ENCODE results near the gene SCARF2. TPM values are rescaled to one million over a fixed set of nuclear protein-coding genes. Genes with fewer than 3 reads are reported as not detected.
"Not testable (repeated sequence)": the region's sequence is repeated elsewhere in the genome, so short reads cannot be mapped to it uniquely, and the experiment has no call there.

Gene SCARF2
- total RNA-seq, 2 experiments from 2014 or later: 2.5 to 3.1 TPM

DNA sequence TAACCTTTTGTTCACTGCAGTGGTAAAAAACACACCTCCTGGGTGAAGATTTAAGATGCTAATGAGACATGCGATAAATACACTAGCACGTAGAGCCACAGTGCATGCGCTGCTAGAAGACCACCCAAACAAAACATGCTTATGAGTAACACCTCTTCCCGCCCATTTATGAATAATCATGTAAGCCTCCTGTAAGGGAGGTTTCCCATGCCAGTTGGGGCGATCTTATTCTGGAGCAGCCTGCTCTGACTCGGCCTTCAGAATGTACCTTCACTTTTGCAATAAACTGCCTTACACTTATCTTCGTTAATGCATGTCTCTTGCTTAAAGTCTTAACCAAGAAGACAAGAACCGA is 18.1 kb upstream of the SCARF2 start:
- no peak overlapping the region for H3K4me3 ChIP-seq (ENCODE audit: low read length)
- intact Hi-C loops (cut with DNase I, micrococcal nuclease): loop anchor here (1.0 to 10.0 kb wide), 4 partner anchors 25 to 99 kb away; no protein-coding TSS in a partner anchor
- Mint-ChIP-seq H3K36me3 (ENCODE audit: low read depth) (peaks cover 62% of the 10 kb centered on the region), H3K9me3 (no peaks in the 10 kb centered on the region), H3K4me1 (ENCODE audit: low read depth) (peaks cover 34% of the 10 kb centered on the region), H3K27me3 (no peaks in the 10 kb centered on the region), H3K4me3 (no peak overlapping the region), H3K27ac (no peak overlapping the region)
- TF ChIP-seq, protein P1, sequence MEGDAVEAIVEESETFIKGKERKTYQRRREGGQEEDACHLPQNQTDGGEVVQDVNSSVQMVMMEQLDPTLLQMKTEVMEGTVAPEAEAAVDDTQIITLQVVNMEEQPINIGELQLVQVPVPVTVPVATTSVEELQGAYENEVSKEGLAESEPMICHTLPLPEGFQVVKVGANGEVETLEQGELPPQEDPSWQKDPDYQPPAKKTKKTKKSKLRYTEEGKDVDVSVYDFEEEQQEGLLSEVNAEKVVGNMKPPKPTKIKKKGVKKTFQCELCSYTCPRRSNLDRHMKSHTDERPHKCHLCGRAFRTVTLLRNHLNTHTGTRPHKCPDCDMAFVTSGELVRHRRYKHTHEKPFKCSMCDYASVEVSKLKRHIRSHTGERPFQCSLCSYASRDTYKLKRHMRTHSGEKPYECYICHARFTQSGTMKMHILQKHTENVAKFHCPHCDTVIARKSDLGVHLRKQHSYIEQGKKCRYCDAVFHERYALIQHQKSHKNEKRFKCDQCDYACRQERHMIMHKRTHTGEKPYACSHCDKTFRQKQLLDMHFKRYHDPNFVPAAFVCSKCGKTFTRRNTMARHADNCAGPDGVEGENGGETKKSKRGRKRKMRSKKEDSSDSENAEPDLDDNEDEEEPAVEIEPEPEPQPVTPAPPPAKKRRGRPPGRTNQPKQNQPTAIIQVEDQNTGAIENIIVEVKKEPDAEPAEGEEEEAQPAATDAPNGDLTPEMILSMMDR (IDR thresholded peaks at IDR 0.05): no peak
- ATAC-seq (ENCODE audit: poor library complexity) (no peak), DNase-seq (no peak)
- H3K27me3 ChIP-seq (ENCODE audit: control insufficient read depth in 1 of 2, insufficient read depth in 2 of 2, low read length in 2 of 2): no peaks in the 10 kb centered on the region
- no peaks in the 10 kb centered on the region for H3K9me3 ChIP-seq (ENCODE audit: control insufficient read depth in 1 of 2, insufficient read depth in 1 of 2, low read length in 2 of 2)
- ChIA-PET POLR2A (interaction anchor here (0.6 to 3.0 kb wide), 9 partner anchors 8 to 114 kb away, joined by 3 to 15 read pairs (median 4); no protein-coding TSS in a partner anchor), CTCF (interaction anchor here (1.0 to 1.5 kb wide), 7 partner anchors 27 to 151 kb away, joined by 3 to 35 read pairs (median 5); no protein-coding TSS in a partner anchor)
- H3K36me3 ChIP-seq (ENCODE audit: insufficient read depth, low read length): peaks cover 18% of the 10 kb centered on the region
- peaks cover 26% of the 10 kb centered on the region for H3K4me1 ChIP-seq (ENCODE audit: insufficient read depth, low read length)
- H3K27ac ChIP-seq (ENCODE audit: low read depth in 1 of 2, low read length in 2 of 2): no peak overlapping the region

DNA sequence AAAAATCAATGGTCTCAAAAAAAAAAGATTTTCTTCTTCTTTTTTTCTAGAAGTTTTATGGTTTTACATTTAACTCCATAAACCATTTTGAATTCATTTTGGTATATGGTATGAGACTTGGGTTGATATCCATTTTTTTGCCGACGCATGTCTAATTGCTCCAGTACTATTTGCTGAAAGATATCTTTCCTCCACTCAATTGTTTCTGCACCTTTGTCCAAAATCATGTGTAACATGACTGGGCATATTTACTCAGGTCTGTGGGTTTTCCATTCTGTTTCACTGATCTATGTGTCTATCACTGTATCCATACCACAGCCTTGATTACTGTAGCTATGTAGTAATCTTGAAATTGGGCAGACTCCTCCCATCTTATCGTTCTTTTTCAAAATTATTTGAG is 15.6 kb upstream of the SCARF2 start:
- H3K36me3 ChIP-seq (ENCODE audit: insufficient read depth, low read length): peaks cover 14% of the 10 kb centered on the region
- H3K27me3 ChIP-seq (ENCODE audit: control insufficient read depth in 1 of 2, insufficient read depth in 2 of 2, low read length in 2 of 2): no peaks in the 10 kb centered on the region
- H3K36me3 Mint-ChIP-seq (ENCODE audit: low read depth): peaks cover 62% of the 10 kb centered on the region
- no peak overlapping the region for H3K27ac ChIP-seq (ENCODE audit: low read depth in 1 of 2, low read length in 2 of 2)
- no peak overlapping the region for H3K4me3 ChIP-seq (ENCODE audit: low read length)
- POLR2A ChIA-PET: interaction anchor here (3.0 kb wide), 1 partner anchor 11 kb away, joined by 15 read pairs; no protein-coding TSS in a partner anchor
- H3K4me3 Mint-ChIP-seq: no peak overlapping the region
- TF ChIP-seq, protein P1 (IDR thresholded peaks at IDR 0.05): no peak
- H3K27ac Mint-ChIP-seq: no peak overlapping the region
- H3K9me3 ChIP-seq (ENCODE audit: control insufficient read depth in 1 of 2, insufficient read depth in 1 of 2, low read length in 2 of 2): no peaks in the 10 kb centered on the region
- peaks cover 18% of the 10 kb centered on the region for H3K4me1 Mint-ChIP-seq (ENCODE audit: low read depth)
- H3K9me3 Mint-ChIP-seq: no peaks in the 10 kb centered on the region
- DNase-seq: no peak
- CTCF ChIA-PET: interaction anchor here (1.3 kb wide), 1 partner anchor 10 kb away, joined by 3 read pairs; no protein-coding TSS in a partner anchor
- H3K27me3 Mint-ChIP-seq: no peaks in the 10 kb centered on the region
- H3K4me1 ChIP-seq (ENCODE audit: insufficient read depth, low read length): peaks cover 13% of the 10 kb centered on the region
- intact Hi-C loops (cut with DNase I, micrococcal nuclease): loop anchor here in 1 of 2 experiments (10.0 kb wide), 1 partner anchor 102 kb away; no protein-coding TSS in a partner anchor
- ATAC-seq (ENCODE audit: poor library complexity): no peak

DNA sequence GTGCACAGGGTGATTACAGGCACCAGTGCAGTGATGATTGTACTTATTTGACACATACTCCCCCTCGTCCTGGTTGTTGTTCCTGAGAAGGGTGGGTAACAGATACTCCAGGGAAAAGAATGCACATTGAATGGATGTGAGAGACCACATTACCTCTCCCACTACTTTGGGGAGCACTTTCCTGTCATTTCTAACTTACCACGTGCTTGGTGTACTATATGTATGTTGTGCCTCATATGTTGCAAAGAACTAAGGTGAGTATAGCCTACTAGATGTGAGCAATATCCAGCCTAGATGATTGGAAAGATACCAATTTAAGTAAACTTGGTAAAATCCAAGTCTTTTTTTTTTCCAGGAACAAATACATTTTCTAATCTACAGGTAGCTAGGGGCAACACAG is 14.3 kb upstream of the SCARF2 start:
- H3K9me3 Mint-ChIP-seq: no peaks in the 10 kb centered on the region
- DNase-seq (no peak), ATAC-seq (ENCODE audit: poor library complexity) (no peak)
- Histone ChIP-seq H3K9me3 (ENCODE audit: control insufficient read depth in 1 of 2, insufficient read depth in 1 of 2, low read length in 2 of 2) (no peaks in the 10 kb centered on the region), H3K36me3 (ENCODE audit: insufficient read depth, low read length) (peaks cover 3% of the 10 kb centered on the region), H3K4me1 (ENCODE audit: insufficient read depth, low read length) (peaks cover 13% of the 10 kb centered on the region), H3K4me3 (ENCODE audit: low read length) (no peak overlapping the region), H3K27ac (ENCODE audit: low read depth in 1 of 2, low read length in 2 of 2) (no peak overlapping the region), H3K27me3 (ENCODE audit: control insufficient read depth in 1 of 2, insufficient read depth in 2 of 2, low read length in 2 of 2) (no peaks in the 10 kb centered on the region)
- peaks cover 18% of the 10 kb centered on the region for H3K4me1 Mint-ChIP-seq (ENCODE audit: low read depth)
- H3K36me3 Mint-ChIP-seq (ENCODE audit: low read depth): peaks cover 57% of the 10 kb centered on the region
- no peak overlapping the region for H3K27ac Mint-ChIP-seq
- H3K27me3 Mint-ChIP-seq: no peaks in the 10 kb centered on the region
- no peak overlapping the region for H3K4me3 Mint-ChIP-seq
- POLR2A ChIA-PET: no interaction called here
- CTCF ChIA-PET: no interaction called here
- TF ChIP-seq, protein P1 (IDR thresholded peaks at IDR 0.05): no peak
- intact Hi-C loops (cut with DNase I, micrococcal nuclease): loop anchor here in 1 of 2 experiments (10.0 kb wide), 1 partner anchor 103 kb away; no protein-coding TSS in a partner anchor

DNA sequence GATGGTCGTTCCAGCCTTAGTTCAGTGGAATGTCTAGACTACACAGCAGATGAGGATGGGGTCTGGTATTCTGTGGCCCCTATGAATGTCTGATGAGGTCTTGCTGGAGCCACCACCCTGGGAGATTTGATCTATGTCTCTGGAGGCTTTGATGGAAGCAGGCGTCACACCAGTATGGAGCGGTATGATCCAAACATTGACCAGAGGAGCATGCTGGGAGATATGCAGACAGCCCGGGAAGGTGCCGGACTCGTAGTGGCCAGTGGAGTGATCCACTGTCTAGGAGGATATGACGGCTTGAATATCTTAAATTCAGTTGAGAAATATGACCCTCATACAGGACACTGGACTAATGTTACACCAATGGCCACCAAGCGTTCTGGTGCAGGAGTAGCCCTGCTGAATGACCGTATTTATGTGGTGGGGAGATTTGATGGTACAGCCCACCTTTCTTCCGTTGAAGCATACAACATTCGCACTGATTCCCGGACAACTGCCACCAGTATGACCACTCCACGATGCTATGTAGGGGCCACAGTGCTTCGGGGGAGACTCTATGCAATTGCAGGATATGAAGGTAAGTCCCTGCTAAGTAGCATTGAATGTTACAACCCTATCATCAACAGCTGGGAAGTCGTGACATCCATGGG is 13.6 kb upstream of the SCARF2 start:
- H3K4me3 ChIP-seq (ENCODE audit: low read length); H3K27ac ChIP-seq (ENCODE audit: low read depth in 1 of 2, low read length in 2 of 2); POLR2A ChIA-PET; CTCF ChIA-PET; H3K4me3 Mint-ChIP-seq; ATAC-seq (ENCODE audit: poor library complexity); DNase-seq; H3K27me3 Mint-ChIP-seq; H3K27me3 ChIP-seq (ENCODE audit: control insufficient read depth in 1 of 2, insufficient read depth in 2 of 2, low read length in 2 of 2); H3K4me1 ChIP-seq (ENCODE audit: insufficient read depth, low read length); H3K9me3 ChIP-seq (ENCODE audit: control insufficient read depth in 1 of 2, insufficient read depth in 1 of 2, low read length in 2 of 2); H3K36me3 ChIP-seq (ENCODE audit: insufficient read depth, low read length); H3K9me3 Mint-ChIP-seq; H3K27ac Mint-ChIP-seq: not testable (repeated sequence)
- Mint-ChIP-seq H3K4me1 (ENCODE audit: low read depth) (peaks cover 12% of the 10 kb centered on the region), H3K36me3 (ENCODE audit: low read depth) (peaks cover 60% of the 10 kb centered on the region)
- intact Hi-C loops (cut with DNase I, micrococcal nuclease): loop anchor here in 1 of 2 experiments (10.0 kb wide), 1 partner anchor 104 kb away; no protein-coding TSS in a partner anchor
